ENCODE data around the gene HOMER1.
"Not testable (repeated sequence)": the region's sequence is repeated elsewhere in the genome, so short reads cannot be mapped to it uniquely, and the experiment has no call there.

HOMER1 gene

GRCh38 chr5:79516331-79516730 is 2.4 kb upstream of the HOMER1 start:
- DNase-seq = not testable (repeated sequence)

- peak; percentile 87 to 93 for DNase-seq
Measured at GRCh38 chr5:79514391-79515105, 614 bp upstream of the HOMER1 start.

GRCh38 chr5:79513308-79513703 is 628 bp downstream of the HOMER1 start:
- no peak for DNase-seq

DNA sequence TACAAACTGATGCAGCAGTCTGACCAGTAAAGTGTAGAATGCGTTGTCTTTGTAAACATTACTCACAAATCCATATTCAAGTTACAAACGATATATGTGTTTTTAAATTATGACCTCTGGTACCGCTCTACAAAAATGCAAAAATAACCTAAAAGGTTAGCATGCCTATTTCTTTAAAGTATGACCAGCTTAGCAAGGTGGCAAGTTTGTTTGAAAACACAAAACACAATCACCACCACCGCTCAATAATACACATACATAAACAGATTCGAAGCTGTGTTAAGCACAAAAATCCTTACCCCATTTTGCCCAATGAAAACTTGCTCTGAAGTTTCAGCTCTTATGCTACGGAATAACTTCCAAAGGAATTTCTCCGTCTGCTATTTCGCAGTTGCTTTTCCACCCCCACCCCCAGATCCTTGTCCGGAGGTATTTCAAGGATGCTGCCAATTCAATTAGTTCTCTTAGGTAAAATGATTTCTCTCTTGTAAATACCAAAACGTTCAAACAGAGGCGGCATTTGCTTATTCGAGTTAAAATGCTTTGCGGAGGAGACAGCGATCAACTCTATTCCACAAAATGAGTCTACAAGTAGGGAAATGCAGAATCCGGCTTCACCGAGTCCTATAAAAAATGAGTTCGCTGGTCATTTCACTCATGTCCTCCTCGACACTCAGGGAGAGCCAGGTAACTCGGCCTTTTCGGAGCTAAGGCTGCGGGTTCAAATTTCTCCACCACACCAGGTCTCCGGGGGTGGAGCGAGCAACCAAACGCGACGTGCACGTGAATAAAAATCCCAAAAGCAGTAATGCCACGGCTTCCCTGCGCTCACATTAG is 1.2 kb downstream of the HOMER1 start:
- DNase-seq = peak in 1 of 2 experiments; percentile 54

DNA sequence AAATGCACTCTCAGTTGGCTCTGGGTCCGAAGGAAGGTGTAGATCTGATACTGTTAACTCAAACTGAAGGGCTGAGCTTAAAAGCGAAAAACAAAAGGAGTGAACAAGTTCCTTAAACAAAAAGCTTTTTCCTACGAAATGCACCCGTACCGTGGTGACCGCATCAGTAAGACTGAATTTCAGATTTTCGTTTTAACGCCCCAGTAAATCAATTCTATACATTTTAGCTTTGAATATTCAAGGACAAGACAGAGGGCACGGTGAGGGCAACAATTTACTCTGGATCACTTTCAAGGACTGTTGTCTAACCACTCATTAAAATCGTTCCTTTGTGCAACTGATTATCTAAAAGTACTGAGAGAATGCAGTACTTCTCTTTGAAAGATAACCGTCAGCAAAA is 1.9 kb downstream of the HOMER1 start:
- DNase-seq = no peak

- DNase-seq = no peak
Measured at GRCh38 chr5:79510638-79511037, 3.3 kb downstream of the HOMER1 start.

DNA sequence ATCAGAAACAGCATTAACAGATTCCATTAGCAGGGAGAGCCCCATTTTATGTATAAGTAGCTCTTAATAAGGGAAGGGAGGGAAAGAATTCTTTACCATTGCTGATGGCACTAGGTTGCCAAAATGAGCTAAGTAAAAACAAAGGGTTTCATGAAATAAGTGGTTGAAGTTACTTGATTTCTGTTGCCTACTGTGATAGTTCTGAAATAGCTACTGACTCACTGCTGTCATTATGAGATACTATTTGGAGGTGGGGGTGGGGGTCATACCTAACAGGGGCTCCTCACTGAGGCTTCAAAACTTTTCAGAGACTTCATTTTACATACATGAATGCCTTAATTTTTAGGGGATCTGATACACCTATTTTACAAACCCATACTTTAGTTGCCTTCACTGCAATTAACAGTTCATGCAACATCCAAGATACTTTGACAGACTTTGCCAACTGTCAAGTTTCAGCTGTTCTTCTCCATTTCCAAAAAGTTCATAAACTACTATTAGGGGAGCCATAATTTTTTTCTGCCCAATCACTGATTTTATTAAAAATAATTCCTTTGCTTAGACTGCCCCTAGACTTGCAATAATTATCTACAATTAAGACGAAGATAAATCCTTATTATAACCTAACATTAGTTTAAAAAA is 4.6 kb downstream of the HOMER1 start:
- DNase-seq = no peak

- no peak for DNase-seq
Measured at GRCh38 chr5:79508794-79509193, 5.1 kb downstream of the HOMER1 start.

GRCh38 chr5:79508354-79508753 is 5.6 kb downstream of the HOMER1 start:
- DNase-seq = no peak

GRCh38 chr5:79507251-79508205 is 6.4 kb downstream of the HOMER1 start:
- no peak for DNase-seq

- no peak for DNase-seq
Measured at GRCh38 chr5:79505138-79505537, 8.8 kb downstream of the HOMER1 start.

GRCh38 chr5:79503794-79504495 is 10.0 kb downstream of the HOMER1 start:
- DNase-seq = no peak

DNA sequence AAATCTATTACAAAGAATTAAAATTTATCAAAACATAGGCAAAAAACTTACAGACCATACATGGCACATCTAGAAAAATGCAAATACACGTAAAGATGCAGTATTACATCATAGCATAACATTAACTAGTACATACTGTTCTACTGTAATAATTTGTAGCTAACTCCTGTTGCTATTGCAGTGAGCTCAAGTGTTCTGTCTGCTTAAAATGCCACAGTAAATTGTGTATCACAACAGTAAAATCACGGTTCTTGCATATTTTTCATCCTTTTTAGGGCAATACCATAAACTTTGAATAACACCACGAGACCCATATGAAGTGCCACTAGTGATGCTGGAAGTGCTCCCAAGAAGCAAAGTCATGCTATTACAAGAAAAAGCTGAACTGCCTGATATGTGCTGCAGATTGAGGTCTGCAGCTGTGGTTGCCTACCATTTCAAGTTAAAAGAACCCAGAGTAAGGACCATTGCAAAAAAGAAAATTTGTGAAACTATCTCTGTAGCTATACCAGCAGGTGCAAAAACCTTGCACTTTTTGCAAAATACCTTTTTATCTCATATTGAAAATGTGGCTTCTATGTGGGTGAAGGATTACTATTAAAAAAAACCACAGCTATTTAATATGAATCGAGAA is 14.2 kb downstream of the HOMER1 start:
- no peak for DNase-seq

GRCh38 chr5:79495311-79495710 is 18.6 kb downstream of the HOMER1 start:
- DNase-seq = no peak

DNA sequence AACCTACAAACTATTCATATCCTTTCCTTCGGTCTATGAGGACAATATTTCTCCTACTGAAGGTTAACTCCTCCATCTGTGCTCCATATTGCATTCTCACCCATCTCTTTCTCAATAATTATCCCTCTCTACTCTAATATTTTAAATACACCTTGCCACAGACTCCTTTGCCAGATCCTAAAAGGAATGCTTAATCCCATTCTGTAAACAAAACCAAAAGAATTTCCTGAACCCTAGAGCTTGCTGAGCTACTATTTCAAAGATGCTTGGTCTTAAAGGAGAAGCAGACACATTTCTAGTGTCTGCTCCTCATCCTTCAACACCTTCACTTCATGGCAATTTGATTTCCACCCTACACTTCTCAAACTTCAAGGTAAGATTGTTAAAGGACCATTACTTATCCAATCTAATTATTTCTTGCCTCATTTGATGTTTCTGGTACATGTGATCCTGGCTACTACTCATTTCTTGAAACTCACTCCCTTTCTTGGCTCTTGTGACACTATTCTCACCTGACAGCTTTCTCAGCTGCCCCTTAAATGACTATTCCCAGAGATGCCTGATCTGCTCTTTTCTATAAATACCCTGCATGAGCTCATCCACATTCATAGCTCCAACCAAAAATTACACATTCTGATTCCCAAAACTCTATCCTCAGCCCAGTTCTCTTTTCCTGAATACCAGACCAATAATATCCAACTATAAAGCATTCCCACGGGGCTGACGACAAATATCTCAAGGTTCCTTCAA is 20.2 kb downstream of the HOMER1 start:
- no peak for DNase-seq

- DNase-seq = no peak
Measured at GRCh38 chr5:79491690-79492317, 22.1 kb downstream of the HOMER1 start.

GRCh38 chr5:79490323-79490936 is 23.5 kb downstream of the HOMER1 start:
- no peak for DNase-seq

- no peak for DNase-seq
Measured at GRCh38 chr5:79489773-79490172, 24.2 kb downstream of the HOMER1 start.

- DNase-seq = no peak
Measured at GRCh38 chr5:79488775-79489174, 25.2 kb downstream of the HOMER1 start.

DNA sequence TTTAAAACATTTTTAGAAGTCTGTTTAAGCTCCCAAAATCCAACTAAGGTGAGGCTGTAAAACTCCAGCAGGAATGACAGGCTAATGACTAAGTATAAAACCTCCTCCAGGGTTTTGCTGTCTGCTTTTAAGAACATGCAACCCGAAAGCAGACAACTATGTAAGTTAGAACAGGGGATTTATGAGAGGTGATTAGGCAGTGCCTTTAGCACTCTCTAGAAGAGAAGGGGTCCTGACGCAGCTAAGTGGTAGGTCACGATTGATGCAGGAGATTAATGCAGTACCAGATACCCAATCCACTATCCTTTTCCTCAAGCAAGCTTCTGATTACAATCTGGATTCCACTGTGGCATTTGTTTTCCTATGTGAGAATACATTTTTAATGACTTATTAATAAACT is 25.9 kb downstream of the HOMER1 start:
- no peak for DNase-seq
